WERI-Rb-1 (cell line): Measurements from ENCODE around the gene SLFN12L.

Experiments used
- DNase-seq: peaks from one replicate; pipeline ENCODE4 v3.0.0-alpha.2; 2020
- H3K27ac ChIP-seq: fragments of 250-450 bp; sonication (Bioruptor Pico); 2 replicates; pipeline ENCODE4 v1.5.1; 2020; ENCODE audit warnings: mild to moderate bottlenecking, moderate library complexity
- H3K27me3 ChIP-seq: fragments of 250-450 bp; sonication (Bioruptor Pico); 2 replicates; pipeline ENCODE4 v1.5.1; 2021; ENCODE audit warnings: mild to moderate bottlenecking, low read depth, moderate library complexity; ENCODE audit not compliant: insufficient read depth, severe bottlenecking
- H3K36me3 ChIP-seq: fragments of 250-450 bp; sonication (Bioruptor Pico); 2 replicates; pipeline ENCODE4 v1.5.1; 2020; ENCODE audit warnings: mild to moderate bottlenecking, moderate library complexity
- H3K4me3 ChIP-seq: 2 replicates; pipeline ENCODE4 v1.5.1; 2011; ENCODE audit warnings: low read depth, mild to moderate bottlenecking, control low read depth, low read length
- H3K9me3 ChIP-seq: fragments of 250-450 bp; sonication (Bioruptor Pico); 2 replicates; pipeline ENCODE4 v1.5.1; 2021; ENCODE audit warnings: mild to moderate bottlenecking, moderate library complexity; ENCODE audit not compliant: severe bottlenecking
- TF ChIP-seq, protein P1 (sequence below): IDR thresholded peaks from 2 replicates; pipeline ENCODE4 v1.5.1; 2011; ENCODE audit warnings: low read depth, mild to moderate bottlenecking, control low read depth, inconsistent platforms, low read length

The SLFN12L gene

DNA sequence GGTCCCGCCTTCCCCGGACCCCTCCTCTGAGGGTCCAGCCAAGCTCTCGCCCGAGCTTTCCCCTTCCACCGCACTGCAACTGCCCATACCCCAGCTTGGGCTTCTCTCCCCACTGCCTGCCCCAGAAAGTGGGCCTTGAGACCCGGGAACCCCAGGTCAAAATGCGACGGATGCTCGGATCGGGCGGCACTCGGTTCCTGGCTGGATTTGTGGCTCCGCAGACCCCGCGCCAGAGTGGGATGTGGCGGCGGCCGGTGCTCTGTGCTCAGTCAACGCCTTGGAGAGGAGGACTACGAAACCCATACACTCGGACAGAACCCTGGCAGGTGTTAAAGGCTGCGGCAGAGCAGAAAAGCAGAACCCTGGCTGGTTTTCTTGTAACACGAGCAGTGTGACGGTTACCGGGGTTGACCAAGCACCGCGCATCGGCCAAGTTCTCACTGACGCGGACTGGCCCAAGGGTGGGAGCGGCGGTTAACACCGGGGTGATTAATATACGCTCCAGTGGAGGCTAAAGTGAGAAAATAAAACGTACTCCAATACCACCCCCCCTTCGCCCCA is 88.0 kb downstream of the SLFN12L start:
- peaks cover 70% of the 10 kb centered on the region for H3K27me3 ChIP-seq
- no peak overlapping the region for H3K4me3 ChIP-seq
- TF ChIP-seq, protein P1, sequence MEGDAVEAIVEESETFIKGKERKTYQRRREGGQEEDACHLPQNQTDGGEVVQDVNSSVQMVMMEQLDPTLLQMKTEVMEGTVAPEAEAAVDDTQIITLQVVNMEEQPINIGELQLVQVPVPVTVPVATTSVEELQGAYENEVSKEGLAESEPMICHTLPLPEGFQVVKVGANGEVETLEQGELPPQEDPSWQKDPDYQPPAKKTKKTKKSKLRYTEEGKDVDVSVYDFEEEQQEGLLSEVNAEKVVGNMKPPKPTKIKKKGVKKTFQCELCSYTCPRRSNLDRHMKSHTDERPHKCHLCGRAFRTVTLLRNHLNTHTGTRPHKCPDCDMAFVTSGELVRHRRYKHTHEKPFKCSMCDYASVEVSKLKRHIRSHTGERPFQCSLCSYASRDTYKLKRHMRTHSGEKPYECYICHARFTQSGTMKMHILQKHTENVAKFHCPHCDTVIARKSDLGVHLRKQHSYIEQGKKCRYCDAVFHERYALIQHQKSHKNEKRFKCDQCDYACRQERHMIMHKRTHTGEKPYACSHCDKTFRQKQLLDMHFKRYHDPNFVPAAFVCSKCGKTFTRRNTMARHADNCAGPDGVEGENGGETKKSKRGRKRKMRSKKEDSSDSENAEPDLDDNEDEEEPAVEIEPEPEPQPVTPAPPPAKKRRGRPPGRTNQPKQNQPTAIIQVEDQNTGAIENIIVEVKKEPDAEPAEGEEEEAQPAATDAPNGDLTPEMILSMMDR = no peak
- H3K27ac ChIP-seq = no peak overlapping the region
- DNase-seq = no peak
- peaks cover 13% of the 10 kb centered on the region for H3K9me3 ChIP-seq
- H3K36me3 ChIP-seq = no peaks in the 10 kb centered on the region

DNA sequence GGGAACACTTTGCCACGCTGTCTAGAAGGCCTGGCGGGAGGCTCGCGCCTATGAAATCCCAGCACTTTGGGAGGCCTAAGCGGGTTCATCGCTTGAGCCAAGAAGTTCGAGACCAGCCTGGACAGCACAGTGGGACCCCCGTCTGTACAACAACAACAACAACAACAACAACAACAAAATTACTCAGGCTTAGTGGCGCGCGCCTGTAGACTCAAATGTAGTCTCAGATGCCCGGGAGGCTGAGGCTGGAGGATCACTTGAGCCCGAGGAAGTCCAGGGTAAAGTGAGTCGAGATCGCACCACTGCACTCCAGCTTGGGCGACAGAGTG is 88.6 kb downstream of the SLFN12L start:
- no peak for DNase-seq
- Histone ChIP-seq H3K27ac (no peak overlapping the region), H3K27me3 (peaks cover 76% of the 10 kb centered on the region), H3K9me3 (peaks cover 13% of the 10 kb centered on the region), H3K36me3 (no peaks in the 10 kb centered on the region), H3K4me3 (no peak overlapping the region)
- TF ChIP-seq, protein P1 = no peak

DNA sequence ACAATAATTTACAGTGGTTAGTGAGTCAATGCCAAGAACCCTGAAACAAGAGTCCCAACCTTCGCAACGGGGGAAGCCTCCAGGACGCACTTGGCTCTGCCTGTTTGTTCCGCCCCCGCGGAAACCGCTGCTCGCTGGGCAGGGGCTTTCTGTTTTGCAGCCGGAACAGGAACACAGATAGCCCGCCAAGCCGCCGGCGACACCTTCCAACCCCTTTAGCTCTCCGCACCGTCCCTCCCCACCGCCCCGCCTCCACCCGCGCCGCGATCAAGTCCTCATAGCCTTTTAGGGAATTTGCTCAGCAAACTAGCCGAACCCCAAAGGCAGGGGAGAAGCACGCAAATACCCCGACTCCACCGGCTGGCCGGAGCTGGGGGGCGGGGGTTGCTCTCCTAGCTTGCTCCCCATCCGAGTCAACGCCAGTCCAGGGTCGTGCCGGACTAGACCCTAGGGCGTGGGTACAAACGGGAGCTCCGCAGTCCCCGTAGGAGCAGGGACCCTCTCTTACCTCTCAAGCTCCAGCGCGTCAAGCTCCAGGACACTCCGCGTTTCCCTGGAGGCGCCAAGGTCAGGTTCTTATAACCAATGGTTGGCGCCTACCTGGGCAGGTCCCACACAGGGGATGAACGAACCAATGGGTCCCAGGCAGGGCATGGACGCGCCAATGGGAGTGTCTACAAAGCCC is 89.1 kb downstream of the SLFN12L start, which contains the start of gene SLFN13:
Gene SLFN13 (minus strand): TSS at position 553 of the 685 bp plus-strand sequence. CDS start 3,086 bp downstream, outside the sequence.
- H3K4me3 ChIP-seq = no peak within 1 kb of the TSS
- H3K27ac ChIP-seq = no peak within 1 kb of the TSS
- TF ChIP-seq, protein P1 = no peak

DNA sequence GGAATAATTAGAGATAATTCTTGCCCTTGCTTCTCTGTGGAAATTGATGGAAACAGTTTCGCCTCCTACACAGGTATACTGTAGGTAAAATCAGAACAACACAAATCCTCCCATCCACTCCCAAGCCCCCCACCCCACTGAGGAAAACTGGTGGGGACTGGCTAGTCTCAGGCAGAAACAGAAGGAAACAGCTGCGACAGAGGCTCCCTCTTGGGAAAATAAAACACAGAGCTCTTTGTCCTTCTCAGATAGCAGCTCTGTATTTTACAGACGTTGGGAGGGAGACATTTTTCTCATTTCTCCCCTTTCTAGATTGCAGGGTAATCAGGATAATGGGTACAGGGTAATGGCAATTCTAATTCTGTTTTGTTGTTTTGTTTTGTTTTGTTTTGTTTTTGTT is 90.0 kb downstream of the SLFN12L start:
- H3K27me3 ChIP-seq = peaks cover 90% of the 10 kb centered on the region
- peaks cover 13% of the 10 kb centered on the region for H3K9me3 ChIP-seq
- TF ChIP-seq, protein P1 = no peak
- no peak overlapping the region for H3K4me3 ChIP-seq
- DNase-seq = no peak
- H3K27ac ChIP-seq = no peak overlapping the region
- H3K36me3 ChIP-seq = no peaks in the 10 kb centered on the region

More for the DNA sequence above, 89.1 kb downstream of the SLFN12L start, which contains the start of gene SLFN13:
- Histone ChIP-seq H3K27me3 (peaks cover 81% of the 10 kb centered on the region), H3K9me3 (peaks cover 13% of the 10 kb centered on the region), H3K36me3 (no peaks in the 10 kb centered on the region)
- DNase-seq = no peak

DNA sequence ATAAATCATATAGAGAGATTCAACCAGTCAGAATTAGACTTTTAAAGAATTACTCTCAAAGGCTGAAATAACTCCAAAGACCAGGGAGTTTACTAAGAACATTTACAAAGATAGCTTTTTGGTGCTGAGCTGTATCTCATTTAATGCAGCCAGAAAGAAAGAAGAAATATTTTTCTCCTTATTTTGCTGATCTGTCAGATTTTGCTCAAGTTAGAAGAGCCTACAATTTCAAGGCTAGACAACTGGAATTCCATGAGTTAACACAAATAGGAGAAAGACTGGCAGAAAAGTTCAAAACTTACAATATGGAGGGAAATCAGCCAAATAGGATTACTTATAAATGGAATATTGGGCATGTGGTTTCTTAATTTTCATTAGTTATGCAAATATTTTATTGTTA is 99.0 kb downstream of the SLFN12L start:
- Histone ChIP-seq H3K27ac (no peak overlapping the region), H3K36me3 (no peaks in the 10 kb centered on the region), H3K27me3 (peaks cover 61% of the 10 kb centered on the region), H3K9me3 (no peaks in the 10 kb centered on the region), H3K4me3 (no peak overlapping the region)
- no peak for DNase-seq
- TF ChIP-seq, protein P1 = no peak
